ENCODE measurements around the gene VPS72.
"Not testable (repeated sequence)": the region's sequence is repeated elsewhere in the genome, so short reads cannot be mapped to it uniquely, and the experiment has no call there.

The VPS72 gene

DNA sequence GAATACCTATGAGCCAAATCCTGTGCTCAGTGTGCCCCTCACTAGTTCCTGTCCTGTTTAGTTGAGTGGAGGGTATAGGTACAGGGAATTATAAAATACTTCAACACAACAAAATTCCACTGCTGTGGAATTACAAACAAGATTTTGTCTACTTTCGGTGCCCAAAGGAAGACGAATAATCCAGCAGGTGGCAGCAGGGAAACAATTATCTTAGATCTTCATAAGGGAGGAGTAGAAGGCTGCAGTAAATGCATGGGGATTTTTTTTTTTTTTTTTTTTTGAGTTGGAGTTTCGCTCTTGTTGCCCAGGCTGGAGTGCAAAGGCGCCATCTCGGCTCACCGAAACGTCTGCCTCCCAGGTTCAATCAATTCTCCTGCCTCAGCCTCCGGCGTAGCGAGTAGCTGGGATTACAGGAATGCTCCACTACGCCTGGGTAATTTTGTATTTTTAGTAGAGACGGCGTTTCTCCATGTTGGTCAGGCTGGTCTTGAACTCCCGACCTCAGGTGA lies 6.3 kb upstream of the VPS72 start:
- no peak overlapping the region for H3K4me3 ChIP-seq (ENCODE audit: low read depth, low read length)
- TF ChIP-seq, protein P1, sequence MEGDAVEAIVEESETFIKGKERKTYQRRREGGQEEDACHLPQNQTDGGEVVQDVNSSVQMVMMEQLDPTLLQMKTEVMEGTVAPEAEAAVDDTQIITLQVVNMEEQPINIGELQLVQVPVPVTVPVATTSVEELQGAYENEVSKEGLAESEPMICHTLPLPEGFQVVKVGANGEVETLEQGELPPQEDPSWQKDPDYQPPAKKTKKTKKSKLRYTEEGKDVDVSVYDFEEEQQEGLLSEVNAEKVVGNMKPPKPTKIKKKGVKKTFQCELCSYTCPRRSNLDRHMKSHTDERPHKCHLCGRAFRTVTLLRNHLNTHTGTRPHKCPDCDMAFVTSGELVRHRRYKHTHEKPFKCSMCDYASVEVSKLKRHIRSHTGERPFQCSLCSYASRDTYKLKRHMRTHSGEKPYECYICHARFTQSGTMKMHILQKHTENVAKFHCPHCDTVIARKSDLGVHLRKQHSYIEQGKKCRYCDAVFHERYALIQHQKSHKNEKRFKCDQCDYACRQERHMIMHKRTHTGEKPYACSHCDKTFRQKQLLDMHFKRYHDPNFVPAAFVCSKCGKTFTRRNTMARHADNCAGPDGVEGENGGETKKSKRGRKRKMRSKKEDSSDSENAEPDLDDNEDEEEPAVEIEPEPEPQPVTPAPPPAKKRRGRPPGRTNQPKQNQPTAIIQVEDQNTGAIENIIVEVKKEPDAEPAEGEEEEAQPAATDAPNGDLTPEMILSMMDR (IDR thresholded peaks at IDR 0.05; ENCODE audit: borderline replicate concordance, insufficient read depth, low read depth, low read length): peak; percentile 31; the same call in 1 of the 2 replicates

DNA sequence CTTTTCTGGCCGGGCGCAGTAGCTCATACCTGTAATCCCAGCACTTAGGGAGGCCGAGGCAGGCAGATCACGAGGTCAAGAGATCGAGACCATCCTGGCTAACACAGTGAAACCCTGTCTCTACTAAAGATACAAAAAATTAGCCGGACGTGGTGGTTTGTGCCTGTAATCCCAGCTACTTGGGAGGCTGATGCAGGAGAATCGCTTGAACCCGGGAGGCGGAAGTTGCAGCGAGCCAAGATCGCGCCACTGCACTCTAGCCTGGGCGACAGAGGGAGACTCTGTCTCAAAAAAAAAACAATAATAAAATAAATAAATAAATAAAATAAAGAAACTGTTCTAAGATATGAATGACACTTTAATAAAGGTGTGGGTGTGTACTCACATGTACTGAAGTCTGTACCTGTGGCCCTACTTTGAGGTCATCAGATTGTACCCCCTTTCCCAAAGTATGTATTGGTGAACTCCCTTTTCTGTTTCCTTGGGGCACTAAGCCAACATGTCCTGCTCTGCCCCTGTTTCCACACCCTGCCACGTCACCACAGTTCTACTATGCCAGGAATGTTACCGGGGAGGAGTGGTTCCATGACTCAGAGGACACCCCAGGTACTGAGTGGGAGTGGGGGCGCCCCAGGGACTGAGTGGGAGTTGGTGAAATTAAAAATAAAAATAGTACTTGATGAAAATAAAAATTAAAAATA lies 5.0 kb upstream of the VPS72 start:
- H3K4me3 ChIP-seq (ENCODE audit: low read depth, low read length): not testable (repeated sequence)

DNA sequence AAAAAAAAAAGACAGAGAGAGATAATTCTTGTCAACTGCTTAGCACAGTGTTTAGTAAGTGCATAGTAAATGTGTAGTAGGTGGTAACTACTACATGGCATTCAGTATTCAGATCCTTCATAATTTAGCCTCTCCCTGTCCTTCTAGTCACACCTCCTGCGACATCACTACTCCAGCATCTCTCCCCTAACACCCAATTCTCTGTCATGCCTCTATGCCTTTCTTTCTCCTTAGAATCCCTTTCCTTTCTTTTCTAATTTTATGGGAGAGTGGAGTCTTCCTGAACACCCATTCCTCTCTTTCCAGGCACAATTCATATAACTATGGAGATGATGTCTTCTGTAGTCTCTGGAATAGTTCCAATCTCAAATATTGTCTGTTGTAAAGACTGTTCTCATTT lies 3.9 kb upstream of the VPS72 start:
- no peak overlapping the region for H3K4me3 ChIP-seq (ENCODE audit: low read depth, low read length)
- TF ChIP-seq, protein P1 (IDR thresholded peaks at IDR 0.05; ENCODE audit: borderline replicate concordance, insufficient read depth, low read depth, low read length): no peak

DNA sequence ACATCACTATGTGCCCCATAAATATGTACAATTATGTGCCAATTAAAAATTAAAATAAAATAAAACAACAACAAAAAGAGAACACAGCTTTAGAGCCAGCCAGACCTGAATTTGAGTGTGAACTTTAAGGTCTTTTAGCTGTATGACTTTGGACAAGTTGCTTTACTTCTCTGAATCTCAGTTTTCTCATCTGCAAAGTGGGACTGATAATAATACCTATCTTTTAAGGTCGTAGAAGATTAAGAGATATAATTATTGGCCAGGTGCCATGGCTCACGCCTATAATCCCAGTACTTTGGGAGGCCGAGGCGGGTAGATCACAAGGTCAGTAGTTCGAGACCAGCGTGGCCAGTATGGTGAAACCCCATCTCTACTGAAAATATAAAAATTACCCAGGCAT lies 3.3 kb upstream of the VPS72 start:
- no peak overlapping the region for H3K4me3 ChIP-seq (ENCODE audit: low read depth, low read length)
- TF ChIP-seq, protein P1 (IDR thresholded peaks at IDR 0.05; ENCODE audit: borderline replicate concordance, insufficient read depth, low read depth, low read length): no peak

DNA sequence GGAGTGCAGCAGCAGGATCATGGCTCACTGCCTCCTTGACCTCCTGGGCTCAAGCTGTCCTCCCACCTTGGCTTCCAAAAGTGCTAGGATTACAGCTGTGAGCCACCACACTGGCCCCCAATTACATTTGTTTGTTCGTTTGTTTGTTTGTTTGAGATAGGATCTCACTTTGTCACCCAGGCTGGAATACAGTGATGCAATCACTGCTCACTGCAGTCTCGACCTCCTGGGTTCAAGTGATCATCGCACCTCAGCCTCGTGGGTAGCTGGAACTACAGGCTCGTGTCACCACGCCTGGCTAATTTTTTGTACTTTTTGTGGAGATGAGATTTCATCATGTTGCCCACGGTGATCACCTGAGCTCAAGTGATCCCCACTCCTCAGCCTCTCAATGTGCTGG lies 2.0 kb upstream of the VPS72 start:
- TF ChIP-seq, protein P1 (IDR thresholded peaks at IDR 0.05; ENCODE audit: borderline replicate concordance, insufficient read depth, low read depth, low read length): no peak
- H3K4me3 ChIP-seq (ENCODE audit: low read depth, low read length): no peak overlapping the region

DNA sequence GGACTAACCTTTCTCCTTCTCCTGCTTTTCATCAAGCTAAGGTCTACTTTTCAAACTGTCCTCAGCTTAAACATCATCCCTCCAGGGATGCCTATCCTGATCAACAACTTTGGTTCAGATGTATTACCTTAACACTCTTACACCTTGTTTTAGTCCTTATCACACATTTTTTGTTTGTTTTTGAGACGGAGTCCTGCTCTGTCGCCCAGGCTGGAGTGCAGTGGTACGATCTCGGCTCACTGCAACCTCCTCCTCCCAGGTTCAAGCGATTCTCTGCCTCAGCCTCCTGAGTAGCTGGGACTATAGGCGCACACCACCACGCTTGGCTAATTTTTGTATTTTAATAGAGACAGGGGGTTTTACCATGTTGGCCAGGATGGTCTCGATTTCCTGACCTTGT lies 1.3 kb downstream of the VPS72 start:
- peak overlapping the region; percentile 74 for H3K4me3 ChIP-seq (ENCODE audit: low read depth, low read length)

DNA sequence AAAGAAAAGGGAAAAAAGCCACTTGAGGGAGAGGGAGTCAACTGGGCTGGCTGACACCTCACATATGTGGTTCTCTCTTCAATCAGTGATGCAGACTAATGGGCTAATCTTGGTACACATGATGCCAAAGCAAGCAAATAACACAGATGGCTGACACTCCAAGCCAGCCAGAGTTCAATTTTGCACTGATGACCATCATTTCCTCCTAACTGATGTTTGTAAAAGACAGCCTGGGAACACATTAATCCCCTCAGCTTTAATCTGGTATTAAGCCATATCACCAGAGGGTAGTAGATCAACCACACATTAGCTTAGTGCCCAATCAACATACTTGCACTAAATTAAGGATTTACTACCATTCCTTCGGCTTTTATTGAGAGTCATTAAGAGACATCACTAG lies 2.8 kb downstream of the VPS72 start:
- TF ChIP-seq, protein P1 (IDR thresholded peaks at IDR 0.05; ENCODE audit: borderline replicate concordance, insufficient read depth, low read depth, low read length): no peak
- no peak overlapping the region for H3K4me3 ChIP-seq (ENCODE audit: low read depth, low read length)

DNA sequence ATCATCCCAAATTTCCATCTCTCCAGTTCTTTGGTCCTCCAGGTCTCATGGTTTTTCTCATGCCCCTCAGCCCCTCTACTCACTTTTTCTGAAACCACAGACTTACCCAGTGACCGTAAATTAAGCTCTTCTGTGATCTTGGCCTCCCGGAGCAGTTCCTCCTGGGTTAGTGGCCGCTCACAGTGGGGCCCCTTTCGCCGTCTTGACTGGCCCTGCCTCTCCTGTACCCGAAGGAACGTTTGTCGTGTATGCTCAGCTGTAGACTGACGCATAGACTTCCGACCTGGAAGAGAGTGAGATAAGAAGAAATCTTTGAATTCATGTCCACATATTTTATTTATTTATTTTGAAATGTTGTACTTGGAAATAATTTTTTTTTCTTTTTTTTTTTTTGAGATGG lies 5.8 kb downstream of the VPS72 start:
- H3K4me3 ChIP-seq (ENCODE audit: low read depth, low read length): no peak overlapping the region
- TF ChIP-seq, protein P1 (IDR thresholded peaks at IDR 0.05; ENCODE audit: borderline replicate concordance, insufficient read depth, low read depth, low read length): no peak
